Erythroblast (primary cell): ENCODE results near the gene PRCC.
A peak's percentile ranks its signal among the peaks of the same experiment; 100 is the strongest.

ENCODE experiments used
- DNase-seq, 2 experiments: peaks; one replicate each; lab custom pipeline; 2025; lab: John Stamatoyannopoulos, UW
- GATA1 ChIP-seq: IDR thresholded peaks from 2 replicates; pipeline ENCODE4 v1.6.1; 2011; ENCODE audit warnings: low read depth, mild to moderate bottlenecking, control low read depth, low read length, moderate library complexity
- POLR2A ChIP-seq: IDR thresholded peaks from 2 replicates; pipeline ENCODE4 v1.6.1; 2011; ENCODE audit warnings: mild to moderate bottlenecking, low read length

PRCC gene

DNA sequence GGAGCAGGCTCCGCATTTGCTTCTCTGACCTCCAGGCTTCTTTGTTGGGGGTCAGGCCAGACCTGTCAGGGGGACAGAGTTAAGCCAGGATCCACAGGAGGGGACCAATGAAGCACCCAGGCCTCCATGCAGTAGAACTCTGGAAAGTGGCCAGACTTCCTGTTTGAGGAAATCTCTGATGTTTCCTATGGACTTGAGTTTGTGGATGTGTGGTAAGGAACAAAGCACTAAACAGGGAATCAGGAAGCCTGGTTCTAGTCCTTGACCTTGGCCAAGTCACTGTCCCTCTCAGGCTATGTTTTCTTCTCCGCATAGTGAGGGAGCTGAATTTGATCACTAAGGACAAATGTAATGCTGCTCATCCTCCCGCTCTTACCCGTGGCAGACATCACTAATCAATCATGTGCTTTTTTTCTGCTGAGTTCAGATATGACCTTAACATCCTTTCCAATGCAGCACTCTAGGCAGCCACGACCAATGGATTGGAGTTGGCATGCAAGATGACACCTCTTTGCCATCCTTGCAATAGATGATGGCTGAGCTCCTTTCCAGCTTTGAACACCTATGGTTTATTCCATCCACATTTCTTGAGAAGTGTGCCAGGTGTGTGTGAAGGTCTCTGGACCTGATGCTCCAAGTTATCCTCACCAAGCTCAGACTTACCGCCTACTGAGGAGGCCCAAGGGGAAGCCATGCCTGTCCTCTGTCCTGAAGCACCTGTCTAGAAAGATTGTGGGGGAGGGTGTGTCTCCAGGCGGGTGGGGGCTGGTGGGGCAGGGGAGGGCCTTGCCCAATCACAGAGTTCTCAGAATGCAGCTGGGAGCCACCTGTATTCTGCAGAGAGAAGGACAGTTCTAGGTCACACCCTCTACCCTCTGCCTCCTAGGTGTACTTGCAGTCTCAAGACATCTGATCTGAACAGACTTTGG lies 39.4 kb downstream of the PRCC start:
- no peak for TF ChIP-seq GATA1
- no peak for TF ChIP-seq POLR2A
- peak in 1 of 2 experiments; percentile 9 for DNase-seq

DNA sequence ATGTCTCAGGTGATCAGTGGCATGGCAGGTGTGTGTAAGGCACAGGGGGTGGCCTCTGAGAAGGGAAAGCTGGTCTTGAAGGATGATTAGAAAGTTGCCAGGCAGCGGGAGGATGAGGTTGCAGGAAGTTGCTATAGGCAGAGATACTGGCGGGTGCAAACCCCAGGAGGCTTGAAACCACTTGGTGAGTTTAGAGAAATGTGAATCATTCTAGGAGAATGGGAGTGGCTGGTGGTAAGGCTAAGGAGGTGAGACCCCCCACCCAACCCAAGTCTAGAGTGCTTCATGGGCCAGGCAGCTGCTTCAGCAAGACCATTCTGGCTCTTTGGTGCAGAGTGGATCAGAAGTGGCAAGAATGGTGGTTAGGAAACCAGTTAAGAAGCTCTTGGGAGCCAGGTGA lies 40.3 kb downstream of the PRCC start:
- TF ChIP-seq POLR2A = no peak
- no peak for TF ChIP-seq GATA1
- DNase-seq = no peak

DNA sequence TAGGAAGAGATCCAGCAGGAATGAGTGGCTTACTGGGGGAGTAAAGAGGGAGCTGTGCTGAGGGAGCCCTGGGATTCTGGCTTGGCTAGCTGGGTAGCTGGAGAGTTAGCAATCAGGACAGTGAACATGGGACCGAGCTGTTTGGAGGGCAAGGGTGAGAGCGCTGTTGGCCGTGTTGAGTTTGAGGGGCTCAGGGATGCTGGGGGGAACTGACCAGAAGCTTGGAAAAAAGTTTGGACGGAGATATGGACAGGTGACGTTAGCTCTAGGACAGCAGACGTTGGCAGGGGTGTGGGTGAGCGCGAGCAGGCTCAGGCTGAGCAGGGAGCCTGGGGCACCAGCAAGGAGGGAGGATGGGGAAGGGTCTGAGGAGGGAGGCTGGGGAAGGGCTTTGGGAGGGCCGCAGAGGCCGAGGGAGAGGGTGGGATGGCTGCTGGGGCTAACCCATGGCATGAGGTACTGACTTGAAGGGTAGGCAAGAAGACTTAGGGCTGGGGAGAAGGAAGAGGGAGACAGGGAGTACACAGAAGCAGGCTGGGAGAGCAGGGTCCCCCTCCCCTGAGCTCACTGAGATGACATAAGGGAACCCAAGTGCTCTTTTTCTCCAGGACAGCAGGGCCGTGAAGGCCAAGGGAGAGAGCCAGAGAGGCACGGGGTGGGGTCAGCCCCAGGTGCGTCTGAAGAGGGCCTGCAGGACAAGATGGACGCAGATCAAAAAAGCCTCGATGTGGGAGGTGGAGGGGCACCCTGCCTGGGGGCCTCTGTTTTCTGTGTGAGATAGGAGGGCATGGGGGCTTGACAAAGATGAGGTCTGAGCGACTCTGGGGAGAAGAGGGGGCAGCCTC lies 41.1 kb downstream of the PRCC start:
- no peak for DNase-seq
- TF ChIP-seq POLR2A (no peak), GATA1 (no peak)

DNA sequence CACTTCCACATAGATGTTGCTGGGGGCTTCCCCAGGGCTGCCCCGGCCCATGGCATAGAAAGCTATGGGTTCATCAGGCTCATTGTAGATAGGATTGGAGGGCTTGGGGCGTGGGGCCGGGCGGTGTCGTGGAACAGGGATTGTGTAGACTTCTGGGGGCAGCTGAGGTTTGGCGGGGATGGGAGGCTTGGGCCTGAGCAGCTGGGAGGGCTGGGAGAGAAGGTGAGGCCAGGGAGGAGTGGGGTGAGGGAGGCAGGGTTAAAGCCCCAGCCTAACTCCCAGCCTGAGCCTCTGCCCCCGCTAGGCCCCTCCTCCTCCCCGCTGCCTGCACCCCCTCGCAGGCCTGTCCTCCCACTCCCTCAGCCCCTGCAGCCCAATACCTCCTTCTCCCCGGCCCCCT lies 41.9 kb downstream of the PRCC start:
- TF ChIP-seq GATA1 (no peak), POLR2A (no peak)
- DNase-seq = no peak

DNA sequence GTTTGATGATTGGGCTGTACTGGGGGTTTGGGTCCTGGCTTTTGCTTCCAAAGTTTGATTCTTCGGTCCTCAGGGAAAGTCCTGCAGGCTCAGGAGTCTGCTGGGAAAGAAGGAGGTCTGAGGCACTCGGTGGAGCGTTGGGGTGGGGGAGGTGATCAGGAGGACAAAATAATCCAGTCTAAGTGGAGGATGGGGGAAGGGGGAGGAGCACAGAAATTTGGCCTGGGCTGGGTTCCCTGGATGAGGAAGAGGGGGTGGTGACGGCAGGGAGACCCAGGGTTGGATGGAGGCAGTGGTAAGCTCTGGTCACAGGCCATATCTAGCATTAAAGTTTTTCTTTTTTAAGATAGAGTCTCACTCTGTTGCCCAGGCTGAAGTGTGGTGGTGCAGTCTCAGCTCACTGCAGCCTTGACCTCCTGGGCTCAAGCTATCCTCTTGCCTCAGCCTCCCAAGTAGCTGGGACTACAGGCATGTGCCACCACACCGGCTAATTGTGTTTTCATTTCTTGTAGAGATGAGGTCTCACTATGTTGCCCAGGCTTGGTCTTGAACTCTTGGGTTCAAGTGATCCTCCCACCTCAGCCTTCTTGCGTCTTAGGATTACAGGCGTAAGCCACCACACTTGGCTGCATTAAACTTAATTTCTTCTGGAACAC lies 42.5 kb downstream of the PRCC start:
- TF ChIP-seq POLR2A = no peak
- no peak for TF ChIP-seq GATA1
- DNase-seq = no peak

DNA sequence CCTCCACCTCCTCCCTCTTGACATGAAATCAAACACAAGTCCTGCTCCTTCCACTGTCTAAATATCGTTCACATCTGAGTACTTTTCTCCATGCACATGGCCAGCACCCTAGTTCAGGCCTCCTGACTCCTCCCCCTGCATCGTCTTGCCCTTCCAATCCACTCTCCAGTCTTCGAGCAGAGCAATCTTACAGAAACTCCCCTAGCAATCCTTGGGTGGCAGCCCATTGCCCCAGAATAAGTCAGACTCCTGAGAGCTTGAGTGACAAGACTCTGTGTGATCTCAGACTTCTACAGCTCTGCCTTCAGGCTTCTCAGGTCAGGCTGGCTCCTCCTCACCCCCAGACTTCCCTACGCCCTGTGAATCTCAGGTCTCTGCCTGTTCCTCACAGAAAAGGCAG lies 43.8 kb downstream of the PRCC start:
- no peak for DNase-seq
- TF ChIP-seq GATA1 (no peak), POLR2A (no peak)

DNA sequence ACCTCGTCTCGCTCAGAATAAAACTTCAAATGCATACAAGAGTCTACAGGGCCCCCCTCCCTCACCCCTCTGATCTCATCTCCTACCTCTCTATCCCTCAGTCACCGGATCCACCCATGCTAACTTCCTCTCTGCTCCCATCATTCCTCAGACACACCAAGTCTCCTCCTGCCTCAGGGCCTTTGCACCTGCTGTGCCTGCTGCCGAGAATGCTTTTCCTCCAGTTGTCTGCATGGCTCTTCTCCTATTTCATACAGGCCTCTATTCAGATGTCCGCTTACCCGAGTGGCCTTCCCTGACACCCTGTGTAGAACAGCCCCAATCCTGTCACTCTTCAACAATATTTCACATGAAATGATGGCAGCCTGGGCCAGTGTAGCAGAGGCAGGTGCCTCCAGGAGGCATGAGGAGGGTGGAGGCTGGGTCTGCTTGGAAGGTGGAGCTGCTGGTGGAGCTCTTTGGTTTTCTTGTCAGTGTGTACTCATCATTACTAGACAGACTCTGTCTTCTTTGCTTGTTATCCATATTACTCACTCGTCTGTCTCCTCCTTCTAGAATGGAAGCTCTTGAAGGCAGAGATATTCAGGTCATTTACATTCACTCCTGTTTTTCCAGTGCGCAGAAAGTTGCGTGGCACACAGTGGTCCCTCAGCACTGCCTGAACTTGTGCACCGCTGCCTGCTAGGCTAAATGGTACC lies 45.1 kb downstream of the PRCC start:
- TF ChIP-seq POLR2A (no peak), GATA1 (no peak)
- no peak for DNase-seq

DNA sequence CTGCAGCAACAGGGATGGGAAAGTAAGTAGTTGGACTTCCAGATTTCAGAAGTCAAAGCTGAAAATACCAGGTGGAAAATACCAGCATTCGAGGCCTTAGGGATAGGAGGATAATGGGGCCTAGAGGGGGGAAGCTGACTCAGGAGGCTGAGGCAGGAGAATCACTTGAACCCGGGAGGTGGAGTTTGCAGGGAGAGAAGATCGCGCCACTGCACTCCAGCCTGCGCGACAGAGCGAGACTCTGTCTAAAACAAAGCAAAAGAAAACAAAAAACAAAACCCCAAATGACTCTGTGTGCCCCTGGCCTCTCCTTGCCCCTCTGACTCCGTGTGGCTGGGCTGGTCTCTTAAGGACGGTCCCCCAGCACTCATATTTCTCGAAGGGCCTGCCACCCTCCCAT lies 46.0 kb downstream of the PRCC start:
- no peak for DNase-seq
- TF ChIP-seq POLR2A (no peak), GATA1 (no peak)

DNA sequence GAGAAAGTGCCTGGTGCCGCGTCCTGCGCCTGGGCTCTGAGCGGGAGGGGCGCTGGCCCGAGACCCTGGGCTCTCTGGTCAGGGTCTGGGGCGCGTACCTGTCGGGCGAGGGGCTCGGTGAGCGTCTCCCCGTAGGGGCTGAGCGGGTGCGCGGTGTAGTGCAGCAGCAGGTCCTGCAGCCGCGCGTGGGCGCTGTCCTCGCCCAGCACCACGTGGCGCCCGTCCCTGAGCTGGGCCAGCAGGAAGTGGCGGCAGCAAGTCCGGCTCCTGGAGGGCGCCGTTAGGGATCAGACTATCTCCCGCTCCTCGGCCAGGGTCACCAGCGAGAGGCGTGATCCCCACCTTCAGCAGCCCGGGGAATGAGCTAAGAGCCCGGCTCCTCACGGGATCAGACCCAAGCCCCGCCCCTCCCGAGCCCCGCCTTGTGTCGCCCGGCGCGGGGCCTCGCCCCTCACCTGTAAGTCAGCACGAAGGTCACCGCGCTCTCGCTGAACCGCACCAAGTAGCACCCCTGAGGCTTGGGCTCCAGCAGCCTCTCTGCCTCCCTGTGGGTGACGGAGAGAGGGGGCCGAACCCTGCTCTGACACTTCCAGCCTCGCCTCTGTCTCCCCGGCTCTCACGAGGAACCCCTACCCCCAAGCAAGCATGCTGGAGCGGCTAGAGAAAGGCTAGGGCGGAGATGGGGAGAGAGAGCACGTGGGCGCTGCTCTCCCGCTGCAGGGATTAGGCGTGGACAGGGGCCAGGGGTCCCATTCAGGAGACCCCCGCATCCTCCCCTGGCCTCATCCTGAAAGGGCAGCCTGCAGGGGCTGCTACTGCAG lies 46.6 kb downstream of the PRCC start:
- no peak for TF ChIP-seq POLR2A
- TF ChIP-seq GATA1 = no peak
- peak; percentile 62 to 63 for DNase-seq

DNA sequence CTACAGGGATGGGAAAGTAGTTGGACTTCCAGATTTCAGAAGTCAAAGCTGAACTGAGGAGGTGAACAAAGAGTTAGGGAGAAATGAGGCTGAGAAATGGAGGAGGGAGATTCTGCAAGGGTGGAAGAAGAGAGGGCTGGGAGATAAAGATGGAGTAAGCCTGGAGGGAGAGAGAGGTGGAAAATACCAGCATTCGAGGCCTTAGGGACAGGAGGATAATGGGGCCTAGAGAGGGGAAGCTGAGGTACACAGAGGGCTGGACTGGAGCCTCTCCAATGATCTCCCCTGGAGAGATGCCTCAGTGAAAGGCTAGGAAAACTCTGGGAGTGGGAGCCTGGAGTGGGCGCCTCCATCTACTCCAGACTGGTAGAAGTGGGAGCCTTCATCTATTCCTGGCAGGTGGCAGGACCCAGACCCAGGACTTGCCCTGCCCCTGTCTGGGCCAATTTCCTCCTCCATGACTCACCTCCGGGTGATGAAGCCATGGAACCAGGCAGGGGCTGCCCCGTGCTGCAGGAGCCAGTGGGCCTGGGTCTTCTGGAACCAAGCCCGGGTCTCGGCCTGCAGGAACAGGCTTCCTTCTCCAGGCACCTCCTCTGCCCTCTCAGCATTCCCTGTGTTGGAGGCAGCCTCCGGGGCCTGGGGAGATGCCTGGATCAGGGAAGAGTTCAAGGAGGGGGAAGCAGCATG lies 47.4 kb downstream of the PRCC start:
- no peak for DNase-seq
- TF ChIP-seq POLR2A (no peak), GATA1 (no peak)

DNA sequence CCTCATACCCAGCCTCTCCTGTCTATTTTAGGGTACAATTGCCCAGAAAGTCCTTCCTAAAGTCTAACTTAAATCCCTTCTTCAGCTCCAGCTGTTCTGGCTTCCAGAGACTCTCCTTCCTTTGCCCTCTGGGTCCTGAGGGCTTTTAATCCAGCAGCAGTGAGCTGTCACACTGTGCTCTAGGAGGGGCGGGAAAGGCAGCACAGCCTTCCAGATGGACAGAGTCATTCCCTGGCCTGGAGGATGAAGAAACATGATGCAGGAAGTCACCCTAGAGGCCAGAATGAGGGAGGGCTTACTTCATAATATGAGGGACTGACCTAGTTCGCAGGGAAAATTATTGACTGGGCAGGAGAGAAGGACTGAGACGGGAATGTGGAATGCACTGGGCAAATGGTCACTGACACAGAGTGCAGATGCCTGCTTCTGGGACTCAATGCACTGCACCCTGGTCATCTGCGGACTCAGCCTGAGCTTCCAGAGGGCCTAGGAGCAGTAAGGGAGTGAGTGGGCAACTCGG lies 48.0 kb downstream of the PRCC start:
- DNase-seq = no peak
- TF ChIP-seq POLR2A (no peak), GATA1 (no peak)
